Body of pancreas (tissue), 4 donors: Measurements from ENCODE around the gene SNIP1.
"Not testable (repeated sequence)": the region's sequence is repeated elsewhere in the genome, so short reads cannot be mapped to it uniquely, and the experiment has no call there.

Experiments
- POLR2A ChIP-seq, 3 donors: fragments of 450-650 bp; IDR thresholded peaks; one replicate each; pipeline ENCODE4 v1.6.1; 2016; ENCODE audit warnings: antibody characterized with exemption in 3 of 3, mild to moderate bottlenecking in 2 of 3
- TF ChIP-seq, protein P1 (sequence below), 7 experiments: fragments of 450-650 bp in 4 of 7; fragments of 200-600 bp in 3 of 7; sonication (generic) in 3 of 7; IDR thresholded peaks; one replicate each; pipeline ENCODE4 v1.5.1; 2016 to 2019; ENCODE audit warnings: antibody characterized with exemption in 7 of 7

DNA sequence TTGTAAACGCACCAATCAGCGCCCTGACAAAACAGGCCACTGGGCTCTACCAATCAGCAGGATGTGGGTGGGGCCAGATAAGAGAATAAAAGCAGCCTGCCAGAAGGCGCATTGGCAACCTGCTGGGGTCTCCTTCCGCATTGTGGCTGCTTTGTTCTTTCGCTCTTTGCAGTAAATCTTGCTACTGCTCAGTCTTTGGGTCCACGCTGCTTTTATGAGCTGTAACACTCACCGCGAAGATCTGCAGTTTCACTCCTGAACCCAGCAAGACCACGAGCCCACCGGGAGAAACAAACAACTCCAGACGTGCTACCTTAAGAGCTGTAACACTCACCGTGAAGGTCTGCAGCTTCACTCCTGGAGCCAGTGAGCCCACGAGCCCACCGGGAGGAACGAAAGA, 35.2 kb downstream of the SNIP1 start:
- TF ChIP-seq, protein P1, sequence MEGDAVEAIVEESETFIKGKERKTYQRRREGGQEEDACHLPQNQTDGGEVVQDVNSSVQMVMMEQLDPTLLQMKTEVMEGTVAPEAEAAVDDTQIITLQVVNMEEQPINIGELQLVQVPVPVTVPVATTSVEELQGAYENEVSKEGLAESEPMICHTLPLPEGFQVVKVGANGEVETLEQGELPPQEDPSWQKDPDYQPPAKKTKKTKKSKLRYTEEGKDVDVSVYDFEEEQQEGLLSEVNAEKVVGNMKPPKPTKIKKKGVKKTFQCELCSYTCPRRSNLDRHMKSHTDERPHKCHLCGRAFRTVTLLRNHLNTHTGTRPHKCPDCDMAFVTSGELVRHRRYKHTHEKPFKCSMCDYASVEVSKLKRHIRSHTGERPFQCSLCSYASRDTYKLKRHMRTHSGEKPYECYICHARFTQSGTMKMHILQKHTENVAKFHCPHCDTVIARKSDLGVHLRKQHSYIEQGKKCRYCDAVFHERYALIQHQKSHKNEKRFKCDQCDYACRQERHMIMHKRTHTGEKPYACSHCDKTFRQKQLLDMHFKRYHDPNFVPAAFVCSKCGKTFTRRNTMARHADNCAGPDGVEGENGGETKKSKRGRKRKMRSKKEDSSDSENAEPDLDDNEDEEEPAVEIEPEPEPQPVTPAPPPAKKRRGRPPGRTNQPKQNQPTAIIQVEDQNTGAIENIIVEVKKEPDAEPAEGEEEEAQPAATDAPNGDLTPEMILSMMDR (IDR thresholded peaks at IDR 0.05): not testable (repeated sequence)
- TF ChIP-seq POLR2A (IDR thresholded peaks at IDR 0.05): not testable (repeated sequence)
